Suprapubic skin (tissue), 4 donors: ENCODE data around the gene RGCC. TPM values are rescaled to one million over a fixed set of nuclear protein-coding genes. Genes with fewer than 3 reads are reported as not detected.

Experiments
- DNase-seq, 2 donors: peaks; one replicate each; pipeline ENCODE4 v3.0.0-alpha.2; 2019; ENCODE audit warnings: low spot score in 2 of 2
- H3K27ac ChIP-seq: fragments of 200-600 bp; sonication (generic); one replicate; pipeline ENCODE4 v1.5.1; 2019
- H3K27me3 ChIP-seq: fragments of 200-600 bp; sonication (generic); one replicate; pipeline ENCODE4 v1.5.1; 2019
- H3K36me3 ChIP-seq: fragments of 200-600 bp; sonication (generic); one replicate; pipeline ENCODE4 v1.5.1; 2019
- H3K4me1 ChIP-seq: fragments of 200-600 bp; sonication (generic); one replicate; pipeline ENCODE4 v1.5.1; 2019
- H3K4me3 ChIP-seq: fragments of 200-600 bp; sonication (generic); one replicate; pipeline ENCODE4 v1.5.1; 2019; ENCODE audit warnings: mild to moderate bottlenecking
- H3K9me3 ChIP-seq: fragments of 200-600 bp; sonication (generic); one replicate; pipeline ENCODE4 v1.5.1; 2019
- CTCF ChIP-seq, 2 donors: fragments of 200-600 bp in 1 of 2; fragments of 450-650 bp in 1 of 2; sonication (generic) in 1 of 2; IDR thresholded peaks; one replicate each; pipeline ENCODE4 v1.5.1; 2016 to 2019; ENCODE audit warnings: antibody characterized with exemption in 2 of 2, mild to moderate bottlenecking in 1 of 2, moderate library complexity in 1 of 2
- EP300 ChIP-seq: sonication (generic); formaldehyde crosslinking; IDR thresholded peaks from one replicate; pipeline ENCODE4 v1.6.1; 2017; ENCODE audit warnings: antibody characterized with exemption
- POLR2A ChIP-seq, 2 donors: fragments of 450-650 bp; IDR thresholded peaks; one replicate each; pipeline ENCODE4 v1.6.1; 2017; ENCODE audit warnings: antibody characterized with exemption in 2 of 2, mild to moderate bottlenecking in 2 of 2, moderate library complexity in 2 of 2
- POLR2AphosphoS5 ChIP-seq, 3 donors: sonication (generic); formaldehyde crosslinking; IDR thresholded peaks; one replicate each; pipeline ENCODE4 v1.6.1; 2017; ENCODE audit warnings: antibody characterized with exemption in 3 of 3
- WGBS: methylation state at CpG from one replicate; pipeline ENCODE4 v1.1.5; 2018; 5-methylcytosine and 5-hydroxymethylcytosine counted together
- total RNA-seq, 4 donors: library from RNA; depleted of rRNA; stranded (reverse); fragments of >200 nt; gene quantifications; one replicate each; pipeline ENCODE4 v1.1.0, GENCODE V29; 2016

Gene RGCC
- total RNA-seq, 4 donors from 2014 or later: 65.5 to 145 (median 85.7) TPM

- H3K27ac ChIP-seq: no peak overlapping the region
- no peaks in the 10 kb centered on the region for H3K4me1 ChIP-seq
- WGBS: 93% methylated on average over 4 of the region's 4 CpGs
- no peaks in the 10 kb centered on the region for H3K36me3 ChIP-seq
- H3K9me3 ChIP-seq: no peaks in the 10 kb centered on the region
- no peaks in the 10 kb centered on the region for H3K27me3 ChIP-seq
- no peak for DNase-seq
- TF ChIP-seq POLR2AphosphoS5 (IDR thresholded peaks at IDR 0.05): no peak
- TF ChIP-seq CTCF (IDR thresholded peaks at IDR 0.05): no peak
- TF ChIP-seq EP300: no peak
- no peak for TF ChIP-seq POLR2A (IDR thresholded peaks at IDR 0.05)
- no peak overlapping the region for H3K4me3 ChIP-seq
These were observed 59.4 kb downstream of the RGCC start for GRCh38 chr13:41516760-41517159.

GRCh38 chr13:41520016-41520659, 62.8 kb downstream of the RGCC start:
- Histone ChIP-seq H3K27ac (no peak overlapping the region), H3K4me1 (no peaks in the 10 kb centered on the region), H3K9me3 (no peaks in the 10 kb centered on the region), H3K27me3 (no peaks in the 10 kb centered on the region), H3K4me3 (no peak overlapping the region), H3K36me3 (no peaks in the 10 kb centered on the region)
- TF ChIP-seq POLR2AphosphoS5 (IDR thresholded peaks at IDR 0.05) (no peak), CTCF (IDR thresholded peaks at IDR 0.05) (no peak), POLR2A (IDR thresholded peaks at IDR 0.05) (no peak), EP300 (no peak)
- WGBS: 80% methylated on average over 7 of the region's 7 CpGs
- DNase-seq: no peak

Other genes with a start within 250 kb of the RGCC start
- gene MTRF1, start 194.0 kb upstream of the RGCC start, total RNA-seq: 10 to 100 TPM in 1 of 4 donors, 1 to 10 TPM in 3; 7.0 to 12.9 (median 7.6) TPM
- 10 to 100 TPM; 14.3 to 41.0 (median 22.6) TPM for gene NAA16, start 146.3 kb upstream of the RGCC start, total RNA-seq